Osteoblast (primary cell): Measurements from ENCODE around the gene ZFAND3. TPM values are rescaled to one million over a fixed set of nuclear protein-coding genes. Genes with fewer than 3 reads are reported as not detected.
A peak's percentile ranks its signal among the peaks of the same experiment; 100 is the strongest.

ENCODE experiments used
- DNase-seq: peaks from one replicate; pipeline ENCODE4 v3.0.0; 2011; ENCODE audit warnings: low spot score, mixed read lengths; ENCODE audit not compliant: insufficient read length; ENCODE audit errors: missing footprints
- H2AFZ ChIP-seq: 2 replicates; pipeline ENCODE4 v1.6.0; 2011; ENCODE audit warnings: mild to moderate bottlenecking, low read length
- H3K27ac ChIP-seq: 2 replicates; pipeline ENCODE4 v1.5.1; 2011; ENCODE audit warnings: mild to moderate bottlenecking, low read depth, low read length, moderate library complexity
- H3K27me3 ChIP-seq: 2 replicates; pipeline ENCODE4 v1.6.0; 2012; ENCODE audit warnings: mild to moderate bottlenecking, control low read depth, inconsistent platforms, low read length, moderate library complexity; ENCODE audit not compliant: insufficient read depth
- H3K36me3 ChIP-seq: 2 replicates; pipeline ENCODE4 v1.5.1; 2011; ENCODE audit warnings: mild to moderate bottlenecking, low read length, control low read depth, moderate library complexity; ENCODE audit not compliant: insufficient read depth
- H3K4me1 ChIP-seq: 2 replicates; pipeline ENCODE4 v1.5.1; 2011; ENCODE audit warnings: mild to moderate bottlenecking, low read length, control low read depth, moderate library complexity; ENCODE audit not compliant: insufficient read depth
- H3K4me2 ChIP-seq: 2 replicates; pipeline ENCODE4 v1.6.0; 2011; ENCODE audit warnings: mild to moderate bottlenecking, low read length; ENCODE audit not compliant: insufficient read depth
- H3K4me3 ChIP-seq: fragments of 200-600 bp; sonication (generic); 3 replicates; pipeline ENCODE4 v1.5.1; 2012; ENCODE audit warnings: mild to moderate bottlenecking, low read length, inconsistent platforms; ENCODE audit not compliant: insufficient read depth
- H3K79me2 ChIP-seq: 2 replicates; pipeline ENCODE4 v1.6.0; 2012; ENCODE audit warnings: mild to moderate bottlenecking, low read length, control low read depth, inconsistent platforms; ENCODE audit not compliant: insufficient read depth
- H3K9me3 ChIP-seq: 2 replicates; pipeline ENCODE4 v1.5.1; 2011; ENCODE audit warnings: low read depth, low read length, control low read depth
- H4K20me1 ChIP-seq: 2 replicates; pipeline ENCODE4 v1.6.0; 2012; ENCODE audit warnings: mild to moderate bottlenecking, low read length, control low read depth; ENCODE audit not compliant: insufficient read depth
- CTCF ChIP-seq: IDR thresholded peaks from 2 replicates; pipeline ENCODE4 v1.5.1; 2011; ENCODE audit warnings: mild to moderate bottlenecking, low read depth, low read length, moderate library complexity; ENCODE audit errors: extremely low read depth
- total RNA-seq: library from RNA; depleted of rRNA; stranded (reverse); fragments of >200 nt; gene quantifications from 2 replicates; pipeline ENCODE4 v1.2.3, GENCODE V29; 2012

The ZFAND3 gene
- total RNA-seq, 1 donor, result 27.1 TPM

- H3K79me2 ChIP-seq, result peaks cover 84% of the 10 kb centered on the region
- no peaks in the 10 kb centered on the region for H3K27me3 ChIP-seq
- DNase-seq, result no peak
- no peaks in the 10 kb centered on the region for H3K36me3 ChIP-seq
- H4K20me1 ChIP-seq, result peaks cover 65% of the 10 kb centered on the region
- H3K4me3 ChIP-seq, result no peak overlapping the region
- no peak overlapping the region for H3K4me2 ChIP-seq
- no peak for TF ChIP-seq CTCF
- H2AFZ ChIP-seq, result no peak overlapping the region
- no peak overlapping the region for H3K27ac ChIP-seq
- H3K4me1 ChIP-seq, result peaks cover 11% of the 10 kb centered on the region
- H3K9me3 ChIP-seq, result no peaks in the 10 kb centered on the region
Measured at GRCh38 chr6:38021571-38021970, 202.0 kb downstream of the ZFAND3 start.

GRCh38 chr6:38022688-38023087, 203.2 kb downstream of the ZFAND3 start:
- Histone ChIP-seq H4K20me1 (peaks cover 60% of the 10 kb centered on the region), H3K36me3 (no peaks in the 10 kb centered on the region), H3K4me1 (peaks cover 14% of the 10 kb centered on the region), H3K27ac (no peak overlapping the region), H2AFZ (no peak overlapping the region), H3K4me2 (no peak overlapping the region), H3K79me2 (peaks cover 86% of the 10 kb centered on the region), H3K27me3 (no peaks in the 10 kb centered on the region), H3K9me3 (no peaks in the 10 kb centered on the region), H3K4me3 (no peak overlapping the region)
- TF ChIP-seq CTCF, result no peak
- DNase-seq, result no peak

- H3K79me2 ChIP-seq, result peaks cover 84% of the 10 kb centered on the region
- TF ChIP-seq CTCF, result no peak
- no peak for DNase-seq
- peaks cover 24% of the 10 kb centered on the region for H3K4me1 ChIP-seq
- no peaks in the 10 kb centered on the region for H3K27me3 ChIP-seq
- no peak overlapping the region for H3K4me2 ChIP-seq
- H3K4me3 ChIP-seq, result no peak overlapping the region
- H2AFZ ChIP-seq, result no peak overlapping the region
- H4K20me1 ChIP-seq, result peaks cover 65% of the 10 kb centered on the region
- H3K9me3 ChIP-seq, result no peaks in the 10 kb centered on the region
- no peaks in the 10 kb centered on the region for H3K36me3 ChIP-seq
- H3K27ac ChIP-seq, result peak overlapping the region; percentile 4
Measured at GRCh38 chr6:38024908-38025307, 205.4 kb downstream of the ZFAND3 start.

- peaks cover 24% of the 10 kb centered on the region for H3K4me1 ChIP-seq
- no peaks in the 10 kb centered on the region for H3K27me3 ChIP-seq
- no peak overlapping the region for H3K4me2 ChIP-seq
- H3K4me3 ChIP-seq, result no peak overlapping the region
- no peak overlapping the region for H2AFZ ChIP-seq
- H3K79me2 ChIP-seq, result peaks cover 87% of the 10 kb centered on the region
- no peaks in the 10 kb centered on the region for H3K36me3 ChIP-seq
- TF ChIP-seq CTCF, result no peak
- H3K27ac ChIP-seq, result no peak overlapping the region
- H4K20me1 ChIP-seq, result peaks cover 66% of the 10 kb centered on the region
- no peak for DNase-seq
- H3K9me3 ChIP-seq, result no peaks in the 10 kb centered on the region
Measured at GRCh38 chr6:38025451-38025850, 205.9 kb downstream of the ZFAND3 start.
